Measurements from ENCODE around the gene MDFIC.

The MDFIC gene

GRCh38 chr7:115015619-115016018, 93.7 kb downstream of the MDFIC start:
- no peak for TF ChIP-seq EZH2phosphoT487 (IDR thresholded peaks at IDR 0.05; ENCODE audit: borderline replicate concordance)
- TF ChIP-seq CTCF (conservative IDR thresholded peaks at IDR 0.05; ENCODE audit: low read length): no peak
- H4K20me1 ChIP-seq (ENCODE audit: insufficient read depth, low read length, poor library complexity, severe bottlenecking): no peaks in the 10 kb centered on the region

GRCh38 chr7:115019882-115020605, 98.2 kb downstream of the MDFIC start:
- TF ChIP-seq CTCF (conservative IDR thresholded peaks at IDR 0.05; ENCODE audit: low read length): no peak
- TF ChIP-seq EZH2phosphoT487 (IDR thresholded peaks at IDR 0.05; ENCODE audit: borderline replicate concordance): no peak
- Histone ChIP-seq H4K20me1 (ENCODE audit: insufficient read depth, low read length, poor library complexity, severe bottlenecking) (no peaks in the 10 kb centered on the region), H3K36me3 (ENCODE audit: insufficient read depth, low read length) (no peaks in the 10 kb centered on the region), H3K27me3 (ENCODE audit: insufficient read depth, low read length, poor library complexity, severe bottlenecking) (no peaks in the 10 kb centered on the region), H3K79me2 (ENCODE audit: insufficient read depth, low read length) (no peaks in the 10 kb centered on the region), H3K9me2 (replicated peaks; ENCODE audit: low read depth, low read length) (no peaks in the 10 kb centered on the region), H3K4me1 (ENCODE audit: insufficient read depth, low read length, poor library complexity, severe bottlenecking) (no peaks in the 10 kb centered on the region), H3F3A (ENCODE audit: low read depth) (no peaks in the 10 kb centered on the region), H3K4me2 (ENCODE audit: low read depth, low read length, poor library complexity, severe bottlenecking) (no peak overlapping the region), H3K4me3 (ENCODE audit: low read length, poor library complexity, severe bottlenecking) (no peak overlapping the region), H3K9ac (ENCODE audit: low read depth, low read length, poor library complexity, severe bottlenecking) (no peak overlapping the region), H2AFZ (ENCODE audit: low read length) (no peak overlapping the region), H3K9me3 (ENCODE audit: insufficient read depth, low read depth, low read length) (no peaks in the 10 kb centered on the region)

More at GRCh38 chr7:115015619-115016018, 93.7 kb downstream of the MDFIC start:
- no peaks in the 10 kb centered on the region for H3K9me2 ChIP-seq (replicated peaks; ENCODE audit: low read depth, low read length)
- no peak overlapping the region for H2AFZ ChIP-seq (ENCODE audit: low read length)
- H3K9me3 ChIP-seq (ENCODE audit: insufficient read depth, low read depth, low read length): no peaks in the 10 kb centered on the region
- no peaks in the 10 kb centered on the region for H3K4me1 ChIP-seq (ENCODE audit: insufficient read depth, low read length, poor library complexity, severe bottlenecking)
- H3K4me3 ChIP-seq (ENCODE audit: low read length, poor library complexity, severe bottlenecking): no peak overlapping the region
- no peaks in the 10 kb centered on the region for H3K27me3 ChIP-seq (ENCODE audit: insufficient read depth, low read length, poor library complexity, severe bottlenecking)
- no peaks in the 10 kb centered on the region for H3K79me2 ChIP-seq (ENCODE audit: insufficient read depth, low read length)
- H3K4me2 ChIP-seq (ENCODE audit: low read depth, low read length, poor library complexity, severe bottlenecking): no peak overlapping the region
- H3K36me3 ChIP-seq (ENCODE audit: insufficient read depth, low read length): no peaks in the 10 kb centered on the region
- H3K9ac ChIP-seq (ENCODE audit: low read depth, low read length, poor library complexity, severe bottlenecking): no peak overlapping the region
- no peaks in the 10 kb centered on the region for H3F3A ChIP-seq (ENCODE audit: low read depth)

- no peak overlapping the region for H3K4me2 ChIP-seq (ENCODE audit: low read depth, low read length, poor library complexity, severe bottlenecking)
- no peak overlapping the region for H2AFZ ChIP-seq (ENCODE audit: low read length)
- TF ChIP-seq EZH2phosphoT487 (IDR thresholded peaks at IDR 0.05; ENCODE audit: borderline replicate concordance): no peak
- TF ChIP-seq CTCF (conservative IDR thresholded peaks at IDR 0.05; ENCODE audit: low read length): no peak
- no peak overlapping the region for H3K4me3 ChIP-seq (ENCODE audit: low read length, poor library complexity, severe bottlenecking)
- H3K79me2 ChIP-seq (ENCODE audit: insufficient read depth, low read length): no peaks in the 10 kb centered on the region
- no peaks in the 10 kb centered on the region for H3K9me2 ChIP-seq (replicated peaks; ENCODE audit: low read depth, low read length)
- no peaks in the 10 kb centered on the region for H4K20me1 ChIP-seq (ENCODE audit: insufficient read depth, low read length, poor library complexity, severe bottlenecking)
- H3K36me3 ChIP-seq (ENCODE audit: insufficient read depth, low read length): no peaks in the 10 kb centered on the region
- no peak overlapping the region for H3K9ac ChIP-seq (ENCODE audit: low read depth, low read length, poor library complexity, severe bottlenecking)
- H3K4me1 ChIP-seq (ENCODE audit: insufficient read depth, low read length, poor library complexity, severe bottlenecking): no peaks in the 10 kb centered on the region
- H3K9me3 ChIP-seq (ENCODE audit: insufficient read depth, low read depth, low read length): no peaks in the 10 kb centered on the region
- H3F3A ChIP-seq (ENCODE audit: low read depth): no peaks in the 10 kb centered on the region
- H3K27me3 ChIP-seq (ENCODE audit: insufficient read depth, low read length, poor library complexity, severe bottlenecking): no peaks in the 10 kb centered on the region
These were observed 101.3 kb downstream of the MDFIC start for GRCh38 chr7:115023219-115023618.

All from Loucy (cell line).